ENCODE results near the gene HNF4A.

Gene HNF4A

DNA sequence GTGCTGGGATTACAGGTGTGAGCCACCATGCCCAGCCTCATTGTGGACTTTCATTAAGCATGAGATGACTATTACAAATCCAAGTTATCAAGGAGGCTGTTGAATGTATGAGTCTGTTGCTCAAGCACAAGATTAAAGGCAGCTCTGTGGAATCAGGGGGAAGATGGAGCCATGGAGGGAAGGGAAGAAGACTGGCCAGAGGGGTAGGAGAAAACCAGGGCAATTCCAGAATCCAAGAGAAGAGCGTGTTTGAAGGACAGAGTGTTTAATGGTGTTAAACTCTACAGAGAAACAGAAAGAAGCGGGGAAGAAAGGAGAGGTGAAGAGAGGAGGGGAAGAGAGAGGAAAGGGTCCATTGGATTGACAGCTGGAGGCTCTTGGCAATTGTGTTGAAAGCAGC lies 70.4 kb downstream of the HNF4A start:
- no peaks in the 10 kb centered on the region for H3K36me3 ChIP-seq (replicated peaks in 1 of 2; ENCODE audit: control insufficient read depth in 2 of 2, insufficient read depth in 2 of 2, low read length in 2 of 2)
- H2BK5ac ChIP-seq (ENCODE audit: low read length): no peak overlapping the region
- H2BK15ac ChIP-seq (ENCODE audit: low read length): no peak overlapping the region
- no peak overlapping the region for H4K91ac ChIP-seq (ENCODE audit: low read depth, low read length, poor library complexity)
- H3K4me2 ChIP-seq (ENCODE audit: insufficient read depth, low read length, poor library complexity, severe bottlenecking): no peak overlapping the region
- no peak overlapping the region for H3K18ac ChIP-seq (ENCODE audit: low read length)
- H3K4me3 ChIP-seq (ENCODE audit: low read length in 2 of 2): no peak overlapping the region
- no peak overlapping the region for H4K8ac ChIP-seq (ENCODE audit: low read depth, low read length)
- no peaks in the 10 kb centered on the region for H3K79me1 ChIP-seq (ENCODE audit: low read depth, low read length)
- DNase-seq (ENCODE audit: low spot score): no peak
- no peak overlapping the region for H2AK5ac ChIP-seq (ENCODE audit: low read depth, low read length)
- no peak overlapping the region for H3K27ac ChIP-seq (replicated peaks; ENCODE audit: low read length)
- H2BK12ac ChIP-seq (ENCODE audit: low read length): no peak overlapping the region
- H2AFZ ChIP-seq (ENCODE audit: low read length): no peak overlapping the region
- no peak overlapping the region for H3K23ac ChIP-seq (ENCODE audit: low read depth, low read length, poor library complexity)
- H3K4me1 ChIP-seq (ENCODE audit: control insufficient read depth in 2 of 2, insufficient read depth in 1 of 2, low read depth in 1 of 2, low read length in 2 of 2): no peaks in the 10 kb centered on the region
- peaks cover 0 to 7% (median 0%) of the 10 kb centered on the region in 3 experiments for H3K27me3 ChIP-seq (ENCODE audit: control insufficient read depth in 3 of 3, insufficient read depth in 3 of 3, low read depth in 1 of 3, low read length in 3 of 3)
- no peaks in the 10 kb centered on the region for H3K9me3 ChIP-seq (replicated peaks in 1 of 2; ENCODE audit: control insufficient read depth in 2 of 2, insufficient read depth in 1 of 2, low read depth in 1 of 2, low read length in 2 of 2)
- no peak overlapping the region for H3K4ac ChIP-seq (ENCODE audit: low read length)
- no peak overlapping the region for H3K9ac ChIP-seq (ENCODE audit: low read depth, low read length, poor library complexity)
- WGBS, 2 donors (ENCODE audit: extremely low coverage in 2 of 2, insufficient read length in 2 of 2, insufficient replicate concordance in 1 of 2): no CpG with 5 or more reads among the region's 2 CpGs
- H2BK120ac ChIP-seq (ENCODE audit: low read depth, low read length): no peak overlapping the region
- no peak overlapping the region for H3K14ac ChIP-seq (ENCODE audit: low read length)

DNA sequence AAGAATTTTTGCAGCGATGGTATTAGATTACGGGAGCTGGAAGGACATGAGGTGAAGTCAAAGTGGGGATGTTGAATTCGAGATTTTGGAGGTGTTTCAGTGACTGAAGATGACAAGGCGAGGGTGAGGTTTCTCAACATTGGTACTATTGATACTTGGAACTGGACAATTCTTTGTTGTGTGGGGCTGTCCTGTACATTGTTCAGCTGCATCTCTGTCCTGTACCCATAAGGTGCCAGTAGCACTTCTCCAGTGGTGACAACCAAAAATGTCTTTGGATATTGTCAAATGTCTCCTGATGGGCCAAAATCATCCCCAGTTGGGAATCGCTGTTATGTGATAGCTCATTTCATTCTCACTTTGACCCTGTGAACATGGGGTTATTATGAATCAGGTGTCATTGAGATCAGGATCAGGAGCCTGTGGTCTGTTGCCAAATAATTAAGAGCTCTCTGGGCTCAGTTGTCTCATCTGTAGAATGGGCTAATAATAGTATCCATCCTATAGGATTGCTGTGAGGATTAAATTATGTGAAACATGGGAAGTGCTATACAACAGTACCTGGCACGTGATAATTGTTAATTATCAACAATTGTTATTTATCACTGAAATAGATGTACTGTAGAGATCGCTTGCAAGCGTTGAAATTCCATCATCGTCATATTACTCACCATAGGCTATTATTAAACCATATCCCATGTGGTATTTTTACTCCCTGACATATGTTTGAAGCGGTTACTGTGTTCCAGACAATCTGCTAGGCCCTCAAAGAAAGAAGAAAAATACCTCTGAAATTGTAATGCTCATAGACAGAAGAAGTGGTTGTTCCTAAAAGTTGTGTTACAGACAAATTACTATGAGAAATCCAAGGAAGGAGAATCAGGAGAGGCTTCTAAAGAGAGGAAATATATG lies 71.6 kb downstream of the HNF4A start:
- no peak overlapping the region for H3K27ac ChIP-seq (replicated peaks; ENCODE audit: low read length)
- H4K8ac ChIP-seq (ENCODE audit: low read depth, low read length): no peak overlapping the region
- H2AK5ac ChIP-seq (ENCODE audit: low read depth, low read length): no peak overlapping the region
- no peaks in the 10 kb centered on the region for H3K9me3 ChIP-seq (replicated peaks in 1 of 2; ENCODE audit: control insufficient read depth in 2 of 2, insufficient read depth in 1 of 2, low read depth in 1 of 2, low read length in 2 of 2)
- no peak overlapping the region for H3K4me2 ChIP-seq (ENCODE audit: insufficient read depth, low read length, poor library complexity, severe bottlenecking)
- no peak overlapping the region for H4K91ac ChIP-seq (ENCODE audit: low read depth, low read length, poor library complexity)
- H2BK12ac ChIP-seq (ENCODE audit: low read length): no peak overlapping the region
- H3K4me1 ChIP-seq (ENCODE audit: control insufficient read depth in 2 of 2, insufficient read depth in 1 of 2, low read depth in 1 of 2, low read length in 2 of 2): peaks cover 0 to 2% of the 10 kb centered on the region in 2 donors
- no peak overlapping the region for H3K18ac ChIP-seq (ENCODE audit: low read length)
- H2AFZ ChIP-seq (ENCODE audit: low read length): no peak overlapping the region
- no peak overlapping the region for H3K23ac ChIP-seq (ENCODE audit: low read depth, low read length, poor library complexity)
- H2BK120ac ChIP-seq (ENCODE audit: low read depth, low read length): no peak overlapping the region
- no peak overlapping the region for H3K14ac ChIP-seq (ENCODE audit: low read length)
- no peaks in the 10 kb centered on the region for H3K36me3 ChIP-seq (replicated peaks in 1 of 2; ENCODE audit: control insufficient read depth in 2 of 2, insufficient read depth in 2 of 2, low read length in 2 of 2)
- no CpG with 5 or more reads among the region's 10 CpGs for WGBS, 2 donors (ENCODE audit: extremely low coverage in 2 of 2, insufficient read length in 2 of 2, insufficient replicate concordance in 1 of 2)
- DNase-seq (ENCODE audit: low spot score): no peak
- H2BK5ac ChIP-seq (ENCODE audit: low read length): no peak overlapping the region
- H3K4ac ChIP-seq (ENCODE audit: low read length): no peak overlapping the region
- H3K79me1 ChIP-seq (ENCODE audit: low read depth, low read length): no peaks in the 10 kb centered on the region
- H3K27me3 ChIP-seq (ENCODE audit: control insufficient read depth in 3 of 3, insufficient read depth in 3 of 3, low read depth in 1 of 3, low read length in 3 of 3): peaks cover 0 to 7% (median 0%) of the 10 kb centered on the region in 3 experiments
- no peak overlapping the region for H3K4me3 ChIP-seq (ENCODE audit: low read length in 2 of 2)
- no peak overlapping the region for H3K9ac ChIP-seq (ENCODE audit: low read depth, low read length, poor library complexity)
- H2BK15ac ChIP-seq (ENCODE audit: low read length): no peak overlapping the region

GRCh38 chr20:44427804-44428173 lies 72.3 kb downstream of the HNF4A start:
- H3K14ac ChIP-seq (ENCODE audit: low read length): no peak overlapping the region
- no peak overlapping the region for H3K18ac ChIP-seq (ENCODE audit: low read length)
- H2BK120ac ChIP-seq (ENCODE audit: low read depth, low read length): no peak overlapping the region
- H3K4me1 ChIP-seq (ENCODE audit: control insufficient read depth in 2 of 2, insufficient read depth in 1 of 2, low read depth in 1 of 2, low read length in 2 of 2): peaks cover 0 to 2% of the 10 kb centered on the region in 2 donors
- no peaks in the 10 kb centered on the region for H3K79me1 ChIP-seq (ENCODE audit: low read depth, low read length)
- H3K27me3 ChIP-seq (ENCODE audit: control insufficient read depth in 3 of 3, insufficient read depth in 3 of 3, low read depth in 1 of 3, low read length in 3 of 3): peaks cover 0 to 7% (median 0%) of the 10 kb centered on the region in 3 experiments
- no peak overlapping the region for H2BK5ac ChIP-seq (ENCODE audit: low read length)
- no peak overlapping the region for H4K91ac ChIP-seq (ENCODE audit: low read depth, low read length, poor library complexity)
- no peak overlapping the region for H3K27ac ChIP-seq (replicated peaks; ENCODE audit: low read length)
- H2BK15ac ChIP-seq (ENCODE audit: low read length): no peak overlapping the region
- H3K9ac ChIP-seq (ENCODE audit: low read depth, low read length, poor library complexity): no peak overlapping the region
- H3K36me3 ChIP-seq (replicated peaks in 1 of 2; ENCODE audit: control insufficient read depth in 2 of 2, insufficient read depth in 2 of 2, low read length in 2 of 2): no peaks in the 10 kb centered on the region
- no peak overlapping the region for H3K23ac ChIP-seq (ENCODE audit: low read depth, low read length, poor library complexity)
- H3K4me3 ChIP-seq (ENCODE audit: low read length in 2 of 2): no peak overlapping the region
- H3K9me3 ChIP-seq (replicated peaks in 1 of 2; ENCODE audit: control insufficient read depth in 2 of 2, insufficient read depth in 1 of 2, low read depth in 1 of 2, low read length in 2 of 2): no peaks in the 10 kb centered on the region
- H4K8ac ChIP-seq (ENCODE audit: low read depth, low read length): no peak overlapping the region
- no peak overlapping the region for H2BK12ac ChIP-seq (ENCODE audit: low read length)
- H2AFZ ChIP-seq (ENCODE audit: low read length): no peak overlapping the region
- no peak for DNase-seq (ENCODE audit: low spot score)
- WGBS, 2 donors (ENCODE audit: extremely low coverage in 2 of 2, insufficient read length in 2 of 2, insufficient replicate concordance in 1 of 2): no CpG with 5 or more reads among the region's 3 CpGs
- H3K4ac ChIP-seq (ENCODE audit: low read length): no peak overlapping the region
- no peak overlapping the region for H3K4me2 ChIP-seq (ENCODE audit: insufficient read depth, low read length, poor library complexity, severe bottlenecking)
- H2AK5ac ChIP-seq (ENCODE audit: low read depth, low read length): no peak overlapping the region

DNA sequence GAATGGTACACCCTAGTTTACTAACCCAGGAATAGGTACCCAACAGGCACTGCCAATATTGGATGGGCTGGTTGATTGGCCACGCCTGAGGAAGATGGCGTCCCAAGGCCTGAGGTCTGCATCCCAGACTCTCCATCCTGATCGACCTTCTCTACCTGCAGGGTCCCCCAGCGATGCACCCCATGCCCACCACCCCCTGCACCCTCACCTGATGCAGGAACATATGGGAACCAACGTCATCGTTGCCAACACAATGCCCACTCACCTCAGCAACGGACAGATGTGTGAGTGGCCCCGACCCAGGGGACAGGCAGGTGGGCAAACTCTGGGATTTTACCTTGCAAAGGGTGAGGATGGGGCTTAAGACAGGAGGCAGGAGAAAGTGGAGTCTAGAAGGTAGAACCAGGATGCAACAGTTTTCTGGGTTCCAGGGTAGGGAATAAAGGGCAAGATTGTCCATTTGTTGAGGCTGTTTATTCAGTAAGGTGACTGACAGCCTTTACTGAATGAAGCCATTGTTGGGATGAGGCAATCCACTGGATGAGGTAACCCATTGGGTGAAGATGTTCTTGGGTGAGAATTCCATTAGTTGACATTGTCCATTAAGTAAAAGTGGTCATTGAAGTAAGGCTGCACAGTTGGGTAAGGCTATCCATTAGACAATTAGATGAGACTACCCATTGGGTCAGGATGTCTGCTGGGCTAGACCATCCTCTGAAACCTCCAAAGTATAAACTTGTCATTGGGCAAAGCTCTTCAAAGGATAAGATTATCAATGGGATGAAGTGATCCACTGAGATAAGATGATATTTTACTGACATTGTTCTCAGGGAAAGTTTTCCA lies 72.9 kb downstream of the HNF4A start:
- Histone ChIP-seq H2BK120ac (ENCODE audit: low read depth, low read length) (no peak overlapping the region), H2AK5ac (ENCODE audit: low read depth, low read length) (no peak overlapping the region), H3K27ac (replicated peaks; ENCODE audit: low read length) (no peak overlapping the region), H2BK12ac (ENCODE audit: low read length) (no peak overlapping the region), H3K4me2 (ENCODE audit: insufficient read depth, low read length, poor library complexity, severe bottlenecking) (no peak overlapping the region), H4K8ac (ENCODE audit: low read depth, low read length) (no peak overlapping the region), H3K9me3 (replicated peaks in 1 of 2; ENCODE audit: control insufficient read depth in 2 of 2, insufficient read depth in 1 of 2, low read depth in 1 of 2, low read length in 2 of 2) (no peaks in the 10 kb centered on the region), H2BK5ac (ENCODE audit: low read length) (no peak overlapping the region), H3K9ac (ENCODE audit: low read depth, low read length, poor library complexity) (no peak overlapping the region), H3K4ac (ENCODE audit: low read length) (no peak overlapping the region), H3K36me3 (replicated peaks in 1 of 2; ENCODE audit: control insufficient read depth in 2 of 2, insufficient read depth in 2 of 2, low read length in 2 of 2) (no peaks in the 10 kb centered on the region), H2BK15ac (ENCODE audit: low read length) (no peak overlapping the region), H3K14ac (ENCODE audit: low read length) (no peak overlapping the region), H3K79me1 (ENCODE audit: low read depth, low read length) (no peaks in the 10 kb centered on the region), H3K27me3 (ENCODE audit: control insufficient read depth in 3 of 3, insufficient read depth in 3 of 3, low read depth in 1 of 3, low read length in 3 of 3) (peaks cover 0 to 7% (median 0%) of the 10 kb centered on the region in 3 experiments), H3K23ac (ENCODE audit: low read depth, low read length, poor library complexity) (no peak overlapping the region), H3K4me1 (ENCODE audit: control insufficient read depth in 2 of 2, insufficient read depth in 1 of 2, low read depth in 1 of 2, low read length in 2 of 2) (peaks cover 0 to 2% of the 10 kb centered on the region in 2 donors), H3K4me3 (ENCODE audit: low read length in 2 of 2) (no peak overlapping the region), H2AFZ (ENCODE audit: low read length) (no peak overlapping the region), H3K18ac (ENCODE audit: low read length) (no peak overlapping the region), H4K91ac (ENCODE audit: low read depth, low read length, poor library complexity) (no peak overlapping the region)
- no peak for DNase-seq (ENCODE audit: low spot score)
- WGBS, 2 donors (ENCODE audit: extremely low coverage in 2 of 2, insufficient read length in 2 of 2, insufficient replicate concordance in 1 of 2): no CpG with 5 or more reads among the region's 8 CpGs

Data from neuronal stem cell (in vitro differentiated cells).